Loucy (cell line): Measurements from ENCODE around the gene CHCHD6.

Source experiments
- H2AFZ ChIP-seq: fragments of 200-600 bp; sonication (generic); 2 replicates; pipeline ENCODE4 v1.6.0; 2016; ENCODE audit warnings: antibody characterized with exemption, mild to moderate bottlenecking, low read length, moderate library complexity
- H3F3A ChIP-seq: fragments of 200-600 bp; 2 replicates; pipeline ENCODE4 v1.6.0; 2016; ENCODE audit warnings: antibody characterized with exemption, low read depth, mild to moderate bottlenecking
- H3K27me3 ChIP-seq: fragments of 200-600 bp; sonication (generic); 2 replicates; pipeline ENCODE4 v1.6.1; 2014; ENCODE audit warnings: low read length, mild to moderate bottlenecking; ENCODE audit not compliant: insufficient read depth, poor library complexity, severe bottlenecking
- H3K36me3 ChIP-seq: fragments of 200-600 bp; sonication (generic); 2 replicates; pipeline ENCODE4 v1.6.1; 2016; ENCODE audit warnings: low read length; ENCODE audit not compliant: insufficient read depth
- H3K4me1 ChIP-seq: fragments of 200-600 bp; sonication (generic); 2 replicates; pipeline ENCODE4 v1.5.1; 2014; ENCODE audit warnings: low read length, mild to moderate bottlenecking; ENCODE audit not compliant: insufficient read depth, poor library complexity, severe bottlenecking
- H3K4me2 ChIP-seq: fragments of 200-600 bp; sonication (generic); 2 replicates; pipeline ENCODE4 v1.6.0; 2014; ENCODE audit warnings: antibody characterized with exemption, low read length, low read depth, mild to moderate bottlenecking; ENCODE audit not compliant: poor library complexity, severe bottlenecking
- H3K4me3 ChIP-seq: fragments of 200-600 bp; sonication (generic); 2 replicates; pipeline ENCODE4 v1.5.1; 2014; ENCODE audit warnings: low read length, mild to moderate bottlenecking, mixed read lengths; ENCODE audit not compliant: poor library complexity, severe bottlenecking
- H3K79me2 ChIP-seq: fragments of 200-600 bp; sonication (generic); 2 replicates; pipeline ENCODE4 v1.6.1; 2014; ENCODE audit warnings: low read length; ENCODE audit not compliant: insufficient read depth
- H3K9ac ChIP-seq: fragments of 200-600 bp; sonication (generic); 2 replicates; pipeline ENCODE4 v1.6.0; 2014; ENCODE audit warnings: mild to moderate bottlenecking, low read depth, low read length, moderate library complexity; ENCODE audit not compliant: poor library complexity, severe bottlenecking
- H3K9me2 ChIP-seq: fragments of 200-600 bp; sonication (generic); replicated peaks from 2 replicates; pipeline ENCODE4 v1.6.1; 2016; ENCODE audit warnings: low read depth, low read length, mixed read lengths
- H3K9me3 ChIP-seq: fragments of 200-600 bp; sonication (generic); 2 replicates; pipeline ENCODE4 v1.6.1; 2014; ENCODE audit warnings: mild to moderate bottlenecking, antibody characterized with exemption, low read length, low read depth; ENCODE audit not compliant: insufficient read depth
- H4K20me1 ChIP-seq: fragments of 200-600 bp; sonication (generic); 2 replicates; pipeline ENCODE4 v1.6.0; 2014; ENCODE audit warnings: antibody characterized with exemption, low read length, mild to moderate bottlenecking; ENCODE audit not compliant: insufficient read depth, poor library complexity, severe bottlenecking
- EZH2phosphoT487 ChIP-seq: fragments of 200-600 bp; IDR thresholded peaks from 2 replicates; pipeline ENCODE4 v1.6.1; 2018; ENCODE audit warnings: antibody characterized with exemption, mild to moderate bottlenecking, moderate library complexity, borderline replicate concordance
- TF ChIP-seq, protein P1 (sequence below): fragments of 200-600 bp; sonication (generic); conservative IDR thresholded peaks from 2 replicates; pipeline ENCODE4 v1.5.1; 2014; ENCODE audit warnings: mild to moderate bottlenecking, antibody characterized with exemption, low read length

CHCHD6 gene

DNA sequence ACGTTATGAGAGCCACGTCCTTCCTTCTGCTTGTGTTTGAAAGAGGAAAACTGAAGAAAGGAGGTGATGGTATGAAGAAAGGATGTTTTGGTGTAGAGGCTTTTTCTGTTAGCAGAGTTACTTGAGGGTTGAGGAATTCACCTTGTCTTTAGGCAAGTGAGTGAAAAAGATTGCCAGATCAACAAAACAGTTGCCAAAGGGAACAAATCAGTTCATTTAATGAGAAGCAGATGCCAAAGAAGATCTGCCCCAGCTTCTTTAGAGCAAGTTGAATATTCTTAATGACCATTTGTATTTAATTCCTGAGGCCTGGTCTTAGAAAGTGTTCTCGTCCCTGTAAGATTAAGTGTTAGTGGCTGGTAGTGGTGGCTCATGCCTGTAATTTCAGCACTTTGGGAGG is 2.6 kb downstream of the CHCHD6 start:
- H3K4me1 ChIP-seq, result peaks cover 33% of the 10 kb centered on the region
- peak overlapping the region; percentile 95 for H3K4me2 ChIP-seq
- peaks cover 15% of the 10 kb centered on the region; the same call in 1 of the 2 replicates for H3K79me2 ChIP-seq
- H3F3A ChIP-seq, result no peaks in the 10 kb centered on the region
- no peak overlapping the region for H3K4me3 ChIP-seq
- no peak for TF ChIP-seq EZH2phosphoT487
- TF ChIP-seq, protein P1, sequence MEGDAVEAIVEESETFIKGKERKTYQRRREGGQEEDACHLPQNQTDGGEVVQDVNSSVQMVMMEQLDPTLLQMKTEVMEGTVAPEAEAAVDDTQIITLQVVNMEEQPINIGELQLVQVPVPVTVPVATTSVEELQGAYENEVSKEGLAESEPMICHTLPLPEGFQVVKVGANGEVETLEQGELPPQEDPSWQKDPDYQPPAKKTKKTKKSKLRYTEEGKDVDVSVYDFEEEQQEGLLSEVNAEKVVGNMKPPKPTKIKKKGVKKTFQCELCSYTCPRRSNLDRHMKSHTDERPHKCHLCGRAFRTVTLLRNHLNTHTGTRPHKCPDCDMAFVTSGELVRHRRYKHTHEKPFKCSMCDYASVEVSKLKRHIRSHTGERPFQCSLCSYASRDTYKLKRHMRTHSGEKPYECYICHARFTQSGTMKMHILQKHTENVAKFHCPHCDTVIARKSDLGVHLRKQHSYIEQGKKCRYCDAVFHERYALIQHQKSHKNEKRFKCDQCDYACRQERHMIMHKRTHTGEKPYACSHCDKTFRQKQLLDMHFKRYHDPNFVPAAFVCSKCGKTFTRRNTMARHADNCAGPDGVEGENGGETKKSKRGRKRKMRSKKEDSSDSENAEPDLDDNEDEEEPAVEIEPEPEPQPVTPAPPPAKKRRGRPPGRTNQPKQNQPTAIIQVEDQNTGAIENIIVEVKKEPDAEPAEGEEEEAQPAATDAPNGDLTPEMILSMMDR, result no peak
- H3K27me3 ChIP-seq, result no peaks in the 10 kb centered on the region
- no peaks in the 10 kb centered on the region for H3K9me3 ChIP-seq
- H4K20me1 ChIP-seq, result no peaks in the 10 kb centered on the region
- H3K36me3 ChIP-seq, result no peaks in the 10 kb centered on the region
- H2AFZ ChIP-seq, result no peak overlapping the region
- H3K9ac ChIP-seq, result no peak overlapping the region
- no peaks in the 10 kb centered on the region for H3K9me2 ChIP-seq

DNA sequence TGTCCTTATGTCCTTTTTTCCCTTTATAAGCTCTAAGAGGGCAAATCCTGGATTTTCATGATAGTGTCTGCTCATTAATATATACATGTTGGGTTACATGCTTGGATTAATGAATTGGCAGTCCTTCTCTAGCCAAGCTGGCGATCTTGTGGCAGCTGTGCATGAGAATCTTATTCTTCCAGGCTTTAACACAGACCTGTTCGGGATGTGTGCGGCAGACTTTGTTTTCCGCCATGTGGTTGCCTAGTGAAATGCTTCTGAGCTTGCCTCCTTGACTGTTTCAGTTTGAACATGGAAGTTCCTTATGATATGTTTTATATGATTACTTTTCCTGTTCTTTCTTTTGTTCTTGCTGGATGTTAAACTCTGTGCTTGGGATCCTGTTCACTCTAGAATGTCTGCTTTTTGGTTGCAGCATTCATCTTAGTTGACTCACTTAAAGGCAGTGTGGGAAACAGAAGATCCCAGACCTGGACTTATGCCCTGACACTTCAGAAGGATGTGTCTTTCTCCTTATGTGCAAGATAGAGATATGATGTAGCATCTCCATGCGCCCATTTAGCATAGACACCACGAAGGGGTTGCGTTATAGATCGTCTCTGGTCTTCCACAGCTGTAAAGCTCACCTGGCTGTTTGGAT is 7.2 kb downstream of the CHCHD6 start:
- Histone ChIP-seq H2AFZ (no peak overlapping the region), H3K9me3 (no peaks in the 10 kb centered on the region), H3K27me3 (no peaks in the 10 kb centered on the region), H3K4me2 (no peak overlapping the region), H3F3A (no peaks in the 10 kb centered on the region), H3K79me2 (peaks cover 16% of the 10 kb centered on the region; the same call in 1 of the 2 replicates), H3K9me2 (no peaks in the 10 kb centered on the region), H3K9ac (no peak overlapping the region), H3K4me1 (peaks cover 9% of the 10 kb centered on the region), H3K36me3 (no peaks in the 10 kb centered on the region), H3K4me3 (no peak overlapping the region), H4K20me1 (no peaks in the 10 kb centered on the region)
- TF ChIP-seq, protein P1, result no peak
- no peak for TF ChIP-seq EZH2phosphoT487

DNA sequence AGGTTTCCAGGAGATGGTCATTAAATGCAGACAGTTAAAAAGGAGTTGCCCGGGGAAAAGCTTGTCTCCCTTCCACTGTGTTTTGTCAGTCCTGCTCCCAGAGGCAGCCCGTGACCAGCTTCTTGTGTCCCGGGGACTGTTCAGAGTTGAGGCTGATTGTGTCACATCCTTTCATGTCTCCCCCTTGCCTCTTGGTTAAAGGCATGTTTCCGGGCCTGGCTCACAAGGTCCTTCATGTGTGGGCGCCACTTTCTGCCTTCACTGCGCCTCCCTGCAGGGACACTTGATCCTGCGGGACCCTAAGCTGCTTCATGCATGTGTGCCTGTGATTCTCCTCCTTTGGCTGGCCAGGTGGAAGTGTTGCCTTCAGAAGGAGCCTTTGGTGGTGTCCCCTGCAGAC is 9.2 kb downstream of the CHCHD6 start:
- Histone ChIP-seq H3K9me2 (no peaks in the 10 kb centered on the region), H3K4me3 (no peak overlapping the region), H3K9ac (no peak overlapping the region), H3K9me3 (no peaks in the 10 kb centered on the region), H3K36me3 (no peaks in the 10 kb centered on the region), H3K27me3 (no peaks in the 10 kb centered on the region), H3K4me2 (no peak overlapping the region), H3F3A (no peaks in the 10 kb centered on the region), H2AFZ (no peak overlapping the region), H3K4me1 (no peaks in the 10 kb centered on the region), H4K20me1 (no peaks in the 10 kb centered on the region), H3K79me2 (peaks cover 16% of the 10 kb centered on the region; the same call in 1 of the 2 replicates)
- no peak for TF ChIP-seq EZH2phosphoT487
- TF ChIP-seq, protein P1, result no peak
